ENCODE results near the gene STK39. TPM values are rescaled to one million over a fixed set of nuclear protein-coding genes. Genes with fewer than 3 reads are reported as not detected.
"Not testable (repeated sequence)": the region's sequence is repeated elsewhere in the genome, so short reads cannot be mapped to it uniquely, and the experiment has no call there.

Gene STK39
- total RNA-seq, 2 experiments from 2014 or later, result 17.7 to 41.1 TPM

- TF ChIP-seq EZH2phosphoT487 (IDR thresholded peaks at IDR 0.05; ENCODE audit: borderline replicate concordance, low read depth, low read length), result no peak
- TF ChIP-seq, protein P1, sequence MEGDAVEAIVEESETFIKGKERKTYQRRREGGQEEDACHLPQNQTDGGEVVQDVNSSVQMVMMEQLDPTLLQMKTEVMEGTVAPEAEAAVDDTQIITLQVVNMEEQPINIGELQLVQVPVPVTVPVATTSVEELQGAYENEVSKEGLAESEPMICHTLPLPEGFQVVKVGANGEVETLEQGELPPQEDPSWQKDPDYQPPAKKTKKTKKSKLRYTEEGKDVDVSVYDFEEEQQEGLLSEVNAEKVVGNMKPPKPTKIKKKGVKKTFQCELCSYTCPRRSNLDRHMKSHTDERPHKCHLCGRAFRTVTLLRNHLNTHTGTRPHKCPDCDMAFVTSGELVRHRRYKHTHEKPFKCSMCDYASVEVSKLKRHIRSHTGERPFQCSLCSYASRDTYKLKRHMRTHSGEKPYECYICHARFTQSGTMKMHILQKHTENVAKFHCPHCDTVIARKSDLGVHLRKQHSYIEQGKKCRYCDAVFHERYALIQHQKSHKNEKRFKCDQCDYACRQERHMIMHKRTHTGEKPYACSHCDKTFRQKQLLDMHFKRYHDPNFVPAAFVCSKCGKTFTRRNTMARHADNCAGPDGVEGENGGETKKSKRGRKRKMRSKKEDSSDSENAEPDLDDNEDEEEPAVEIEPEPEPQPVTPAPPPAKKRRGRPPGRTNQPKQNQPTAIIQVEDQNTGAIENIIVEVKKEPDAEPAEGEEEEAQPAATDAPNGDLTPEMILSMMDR (conservative IDR thresholded peaks at IDR 0.05; ENCODE audit: low read length), result no peak
- Histone ChIP-seq H3K27ac (ENCODE audit: low read depth, low read length, poor library complexity, severe bottlenecking) (no peak overlapping the region), H2AFZ (ENCODE audit: low read length) (no peak overlapping the region), H4K20me1 (ENCODE audit: insufficient read depth, low read length) (no peaks in the 10 kb centered on the region), H3K4me3 (ENCODE audit: low read depth, low read length, poor library complexity, severe bottlenecking) (no peak overlapping the region), H3K9me3 (ENCODE audit: low read length) (no peaks in the 10 kb centered on the region), H3K36me3 (ENCODE audit: insufficient read depth, low read length) (no peaks in the 10 kb centered on the region), H3K4me2 (ENCODE audit: low read length) (no peak overlapping the region), H3K79me2 (ENCODE audit: insufficient read depth, low read depth, low read length) (no peaks in the 10 kb centered on the region), H3K9me2 (ENCODE audit: insufficient read depth, low read length) (no peaks in the 10 kb centered on the region), H3K4me1 (ENCODE audit: insufficient read depth, low read length, poor library complexity, severe bottlenecking) (peaks cover 24% of the 10 kb centered on the region)
- BruUV-seq (replicated peaks), result no TSS peak
- ChIA-PET CTCF (ENCODE audit: unreplicated experiment) (no interaction called here), POLR2A (interaction anchor here (0.6 kb wide), 2 partner anchors 22 to 242 kb away, joined by 3 read pairs; no protein-coding TSS in a partner anchor)
- intact Hi-C loops (cut with micrococcal nuclease; ENCODE audit: unreplicated experiment), result loop anchor here (10.0 kb wide), 1 partner anchor 198 kb away; the partner anchor contains the start of gene STK39
- no peak for DNase-seq (ENCODE audit: low spot score)
Measured at GRCh38 chr2:168047091-168047690, 200.2 kb downstream of the STK39 start.

DNA sequence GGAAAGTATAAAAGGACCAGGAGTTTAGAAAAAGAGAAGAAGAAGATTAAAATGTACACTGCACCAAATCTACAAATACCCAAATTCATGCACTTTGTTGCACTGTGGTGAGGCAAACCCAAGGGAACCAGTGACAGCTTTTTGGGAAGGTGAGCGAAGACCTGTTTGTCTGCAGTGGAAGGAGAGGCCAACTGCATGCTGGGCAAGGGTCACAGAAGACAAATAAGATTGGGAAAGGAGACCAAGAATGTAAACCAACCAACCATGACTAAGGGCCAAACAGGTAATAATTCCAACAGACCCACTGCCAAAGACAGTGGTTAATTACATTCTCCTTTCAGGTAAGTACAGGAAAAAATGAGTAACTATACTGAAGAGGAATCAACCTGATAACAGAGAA is 202.8 kb downstream of the STK39 start:
- no peaks in the 10 kb centered on the region for H3K9me2 ChIP-seq (ENCODE audit: insufficient read depth, low read length)
- peaks cover 39% of the 10 kb centered on the region for H3K4me1 ChIP-seq (ENCODE audit: insufficient read depth, low read length, poor library complexity, severe bottlenecking)
- no peak overlapping the region for H3K27ac ChIP-seq (ENCODE audit: low read depth, low read length, poor library complexity, severe bottlenecking)
- intact Hi-C loops (cut with micrococcal nuclease; ENCODE audit: unreplicated experiment), result loop anchor here (10.0 kb wide), 1 partner anchor 200 kb away; the partner anchor contains the start of gene STK39
- CTCF ChIA-PET (ENCODE audit: unreplicated experiment), result no interaction called here
- no peak overlapping the region for H2AFZ ChIP-seq (ENCODE audit: low read length)
- no peak for DNase-seq (ENCODE audit: low spot score)
- POLR2A ChIA-PET, result interaction anchor here (0.7 to 1.0 kb wide), 2 partner anchors 12 to 52 kb away, joined by 3 to 4 read pairs; no protein-coding TSS in a partner anchor
- BruUV-seq (replicated peaks), result no TSS peak
- H3K79me2 ChIP-seq (ENCODE audit: insufficient read depth, low read depth, low read length), result no peaks in the 10 kb centered on the region
- TF ChIP-seq, protein P1 (conservative IDR thresholded peaks at IDR 0.05; ENCODE audit: low read length), result no peak
- no peak for TF ChIP-seq EZH2phosphoT487 (IDR thresholded peaks at IDR 0.05; ENCODE audit: borderline replicate concordance, low read depth, low read length)
- H3K4me2 ChIP-seq (ENCODE audit: low read length), result 0 out of 2 replicates have a peak overlapping the region, but pooled peaks have one; percentile 4
- H3K36me3 ChIP-seq (ENCODE audit: insufficient read depth, low read length), result peaks cover 3% of the 10 kb centered on the region; the same call in 1 of the 2 replicates
- H3K9me3 ChIP-seq (ENCODE audit: low read length), result no peaks in the 10 kb centered on the region
- H4K20me1 ChIP-seq (ENCODE audit: insufficient read depth, low read length), result no peaks in the 10 kb centered on the region
- H3K4me3 ChIP-seq (ENCODE audit: low read depth, low read length, poor library complexity, severe bottlenecking), result no peak overlapping the region

GRCh38 chr2:168044176-168044575 is 203.2 kb downstream of the STK39 start:
- Histone ChIP-seq H3K4me1 (ENCODE audit: insufficient read depth, low read length, poor library complexity, severe bottlenecking) (peaks cover 39% of the 10 kb centered on the region), H4K20me1 (ENCODE audit: insufficient read depth, low read length) (no peaks in the 10 kb centered on the region), H3K4me2 (ENCODE audit: low read length) (0 out of 2 replicates have a peak overlapping the region, but pooled peaks have one; percentile 4), H3K27ac (ENCODE audit: low read depth, low read length, poor library complexity, severe bottlenecking) (no peak overlapping the region), H3K36me3 (ENCODE audit: insufficient read depth, low read length) (peaks cover 3% of the 10 kb centered on the region; the same call in 1 of the 2 replicates), H3K9me2 (ENCODE audit: insufficient read depth, low read length) (no peaks in the 10 kb centered on the region), H3K79me2 (ENCODE audit: insufficient read depth, low read depth, low read length) (no peaks in the 10 kb centered on the region), H2AFZ (ENCODE audit: low read length) (no peak overlapping the region), H3K9me3 (ENCODE audit: low read length) (no peaks in the 10 kb centered on the region), H3K4me3 (ENCODE audit: low read depth, low read length, poor library complexity, severe bottlenecking) (no peak overlapping the region)
- BruUV-seq (replicated peaks), result no TSS peak
- no peak for TF ChIP-seq EZH2phosphoT487 (IDR thresholded peaks at IDR 0.05; ENCODE audit: borderline replicate concordance, low read depth, low read length)
- TF ChIP-seq, protein P1 (conservative IDR thresholded peaks at IDR 0.05; ENCODE audit: low read length), result no peak
- POLR2A ChIA-PET, result interaction anchor here (0.7 to 1.0 kb wide), 2 partner anchors 12 to 52 kb away, joined by 3 to 4 read pairs; no protein-coding TSS in a partner anchor
- CTCF ChIA-PET (ENCODE audit: unreplicated experiment), result no interaction called here
- DNase-seq (ENCODE audit: low spot score), result no peak
- intact Hi-C loops (cut with micrococcal nuclease; ENCODE audit: unreplicated experiment), result loop anchor here (10.0 kb wide), 1 partner anchor 201 kb away; the partner anchor contains the start of gene STK39

DNA sequence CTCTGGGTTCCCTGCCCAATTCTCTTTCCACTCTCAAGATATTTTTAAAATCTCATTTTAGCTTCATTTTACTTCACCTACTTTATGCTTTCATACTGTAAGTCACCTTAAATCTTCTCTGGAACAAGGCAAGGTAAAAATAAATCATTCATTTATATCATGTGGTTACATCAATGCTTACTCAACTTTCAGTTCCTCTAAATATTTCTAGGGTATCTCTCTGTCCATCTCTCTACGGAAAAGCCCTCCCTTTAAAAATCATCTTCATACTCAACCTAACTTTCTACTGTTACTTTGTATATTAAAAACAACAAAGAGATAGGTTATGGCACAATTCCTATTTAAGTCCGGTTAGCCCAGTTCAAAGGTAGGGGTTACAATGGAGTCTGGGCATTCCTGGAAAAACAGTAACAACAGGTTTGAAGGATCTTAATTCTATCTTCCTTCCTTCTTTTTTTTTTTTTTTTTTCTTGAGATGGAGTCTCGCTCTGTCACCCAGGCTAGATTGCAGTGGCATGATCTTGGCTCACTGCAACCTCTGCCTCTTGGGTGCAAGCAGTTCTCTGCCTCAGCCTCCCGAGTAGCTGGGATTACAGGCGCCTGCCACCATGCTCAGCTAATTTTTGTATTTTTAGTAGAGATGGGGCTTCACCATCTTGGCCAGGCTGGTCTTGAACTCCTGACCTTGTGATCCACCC is 205.1 kb downstream of the STK39 start:
- H3K4me1 ChIP-seq (ENCODE audit: insufficient read depth, low read length, poor library complexity, severe bottlenecking), result peaks cover 39% of the 10 kb centered on the region

More for the DNA sequence above, 205.1 kb downstream of the STK39 start:
- H3K4me3 ChIP-seq (ENCODE audit: low read depth, low read length, poor library complexity, severe bottlenecking), result peak overlapping the region; percentile 27
- CTCF ChIA-PET (ENCODE audit: unreplicated experiment); BruUV-seq (replicated peaks); H3K36me3 ChIP-seq (ENCODE audit: insufficient read depth, low read length); H3K9me3 ChIP-seq (ENCODE audit: low read length); H2AFZ ChIP-seq (ENCODE audit: low read length); H3K79me2 ChIP-seq (ENCODE audit: insufficient read depth, low read depth, low read length); H4K20me1 ChIP-seq (ENCODE audit: insufficient read depth, low read length); H3K9me2 ChIP-seq (ENCODE audit: insufficient read depth, low read length): not testable (repeated sequence)
- peak overlapping the region; percentile 59 for H3K4me2 ChIP-seq (ENCODE audit: low read length)
- POLR2A ChIA-PET, result interaction anchor here (0.6 to 1.6 kb wide), 6 partner anchors 10 to 34 kb away, joined by 3 to 4 read pairs (median 3); no protein-coding TSS in a partner anchor
- peak; percentile 71 for DNase-seq (ENCODE audit: low spot score)
- intact Hi-C loops (cut with micrococcal nuclease; ENCODE audit: unreplicated experiment), result loop anchor here (10.0 kb wide), 1 partner anchor 203 kb away; the partner anchor contains the start of gene STK39
- H3K27ac ChIP-seq (ENCODE audit: low read depth, low read length, poor library complexity, severe bottlenecking), result peak overlapping the region; percentile 59
